Epidermal melanocyte (primary cell): Measurements from ENCODE around the gene BACE2.
"Not testable (repeated sequence)": the region's sequence is repeated elsewhere in the genome, so short reads cannot be mapped to it uniquely, and the experiment has no call there.

Experiments used
- DNase-seq: peaks from one replicate; pipeline ENCODE4 v3.0.0; 2011; ENCODE audit warnings: low spot score; ENCODE audit not compliant: insufficient read length

Gene BACE2

GRCh38 chr21:41267346-41267745 lies 99.4 kb downstream of the BACE2 start:
- no peak for DNase-seq

- no peak for DNase-seq
Measured at GRCh38 chr21:41269535-41269934, 101.6 kb downstream of the BACE2 start.

GRCh38 chr21:41277196-41277595 lies 109.2 kb downstream of the BACE2 start:
- no peak for DNase-seq

- DNase-seq: no peak
Measured at GRCh38 chr21:41277846-41278245, 109.9 kb downstream of the BACE2 start.

- DNase-seq: no peak
Measured at GRCh38 chr21:41280115-41280919, 112.4 kb downstream of the BACE2 start.

- DNase-seq: no peak
Measured at GRCh38 chr21:41282412-41282811, 114.5 kb downstream of the BACE2 start.

GRCh38 chr21:41283211-41283818 lies 115.4 kb downstream of the BACE2 start:
- DNase-seq: peak; percentile 89

- DNase-seq: no peak
Measured at GRCh38 chr21:41289431-41289830, 121.5 kb downstream of the BACE2 start.

GRCh38 chr21:41290106-41290799 lies 122.3 kb downstream of the BACE2 start:
- no peak for DNase-seq

GRCh38 chr21:41294548-41295231 lies 126.7 kb downstream of the BACE2 start:
- DNase-seq: no peak

GRCh38 chr21:41295721-41296254 lies 127.8 kb downstream of the BACE2 start:
- no peak for DNase-seq

- no peak for DNase-seq
Measured at GRCh38 chr21:41302976-41303375, 135.0 kb downstream of the BACE2 start.

GRCh38 chr21:41304068-41304720 lies 136.2 kb downstream of the BACE2 start:
- no peak for DNase-seq

GRCh38 chr21:41307219-41307618 lies 139.3 kb downstream of the BACE2 start:
- no peak for DNase-seq

- not testable (repeated sequence) for DNase-seq
Measured at GRCh38 chr21:41313285-41314164, 145.6 kb downstream of the BACE2 start.

- DNase-seq: no peak
Measured at GRCh38 chr21:41315726-41316125, 147.8 kb downstream of the BACE2 start.

GRCh38 chr21:41316200-41317062 lies 148.5 kb downstream of the BACE2 start, which contains the start of gene FAM3B:
Gene FAM3B (plus strand): TSS chr21:41316801. CDS start chr21:41316880, 79 bp downstream.
- DNase-seq: no peak

GRCh38 chr21:41317063-41317392 lies 149.1 kb downstream of the BACE2 start:
- DNase-seq: no peak

GRCh38 chr21:41317458-41317857 lies 149.5 kb downstream of the BACE2 start:
- DNase-seq: no peak
